ENCODE results near the gene CLEC4D.

Gene CLEC4D

DNA sequence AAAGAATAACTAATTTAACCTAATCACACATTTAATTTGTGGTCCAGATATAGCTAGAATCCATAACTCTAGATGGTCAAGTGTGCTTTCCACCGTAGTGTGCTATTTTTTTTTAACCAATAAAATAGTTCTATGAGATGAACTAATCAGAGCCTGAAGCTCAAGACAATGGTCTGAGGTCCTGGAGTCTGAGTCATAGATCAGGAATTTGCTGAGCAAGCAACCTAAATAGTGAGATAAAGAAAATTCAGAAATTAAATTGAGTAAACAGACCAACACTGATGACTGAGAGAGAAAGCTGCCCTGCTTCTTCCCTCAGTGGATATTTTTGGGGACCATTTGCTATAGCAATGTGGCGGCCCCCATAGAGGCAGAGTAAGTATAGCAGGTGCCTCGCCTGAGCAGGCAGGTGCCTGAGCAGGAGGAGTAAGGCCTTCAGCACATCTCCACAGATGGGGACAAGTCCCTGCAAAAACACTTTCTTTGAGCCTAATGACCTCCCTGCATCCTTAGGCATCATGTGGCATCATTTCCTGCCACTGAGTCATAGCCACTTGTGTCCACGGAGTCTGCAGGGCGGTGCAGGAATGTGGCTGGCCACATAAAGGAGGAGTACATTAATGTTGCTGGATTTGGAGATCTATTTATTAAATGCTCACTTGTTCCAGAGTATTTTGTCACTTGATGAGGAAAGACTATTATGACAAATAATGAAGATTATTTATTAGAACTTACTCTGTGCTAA, 41.3 kb downstream of the CLEC4D start:
- TF ChIP-seq FOXP2 (optimal IDR thresholded peaks at IDR 0.05; ENCODE audit: borderline replicate concordance, extremely low read depth, extremely low read length, insufficient read depth) (no peak), SIN3A (IDR thresholded peaks at IDR 0.05; ENCODE audit: borderline replicate concordance, insufficient read depth, low read length) (no peak), POLR2AphosphoS5 (IDR thresholded peaks at IDR 0.05; ENCODE audit: low read depth, low read length) (no peak), TAF1 (IDR thresholded peaks at IDR 0.05; ENCODE audit: borderline replicate concordance, insufficient read depth, low read length) (no peak)
- TF ChIP-seq, protein P1, sequence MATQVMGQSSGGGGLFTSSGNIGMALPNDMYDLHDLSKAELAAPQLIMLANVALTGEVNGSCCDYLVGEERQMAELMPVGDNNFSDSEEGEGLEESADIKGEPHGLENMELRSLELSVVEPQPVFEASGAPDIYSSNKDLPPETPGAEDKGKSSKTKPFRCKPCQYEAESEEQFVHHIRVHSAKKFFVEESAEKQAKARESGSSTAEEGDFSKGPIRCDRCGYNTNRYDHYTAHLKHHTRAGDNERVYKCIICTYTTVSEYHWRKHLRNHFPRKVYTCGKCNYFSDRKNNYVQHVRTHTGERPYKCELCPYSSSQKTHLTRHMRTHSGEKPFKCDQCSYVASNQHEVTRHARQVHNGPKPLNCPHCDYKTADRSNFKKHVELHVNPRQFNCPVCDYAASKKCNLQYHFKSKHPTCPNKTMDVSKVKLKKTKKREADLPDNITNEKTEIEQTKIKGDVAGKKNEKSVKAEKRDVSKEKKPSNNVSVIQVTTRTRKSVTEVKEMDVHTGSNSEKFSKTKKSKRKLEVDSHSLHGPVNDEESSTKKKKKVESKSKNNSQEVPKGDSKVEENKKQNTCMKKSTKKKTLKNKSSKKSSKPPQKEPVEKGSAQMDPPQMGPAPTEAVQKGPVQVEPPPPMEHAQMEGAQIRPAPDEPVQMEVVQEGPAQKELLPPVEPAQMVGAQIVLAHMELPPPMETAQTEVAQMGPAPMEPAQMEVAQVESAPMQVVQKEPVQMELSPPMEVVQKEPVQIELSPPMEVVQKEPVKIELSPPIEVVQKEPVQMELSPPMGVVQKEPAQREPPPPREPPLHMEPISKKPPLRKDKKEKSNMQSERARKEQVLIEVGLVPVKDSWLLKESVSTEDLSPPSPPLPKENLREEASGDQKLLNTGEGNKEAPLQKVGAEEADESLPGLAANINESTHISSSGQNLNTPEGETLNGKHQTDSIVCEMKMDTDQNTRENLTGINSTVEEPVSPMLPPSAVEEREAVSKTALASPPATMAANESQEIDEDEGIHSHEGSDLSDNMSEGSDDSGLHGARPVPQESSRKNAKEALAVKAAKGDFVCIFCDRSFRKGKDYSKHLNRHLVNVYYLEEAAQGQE (IDR thresholded peaks at IDR 0.05; ENCODE audit: insufficient read depth in 1 of 2, low read depth in 2 of 2, low read length in 2 of 2), result no peak

GRCh38 chr12:8556531-8557097, 43.3 kb downstream of the CLEC4D start:
- no peak for TF ChIP-seq FOXP2 (optimal IDR thresholded peaks at IDR 0.05; ENCODE audit: borderline replicate concordance, extremely low read depth, extremely low read length, insufficient read depth)
- no peak for TF ChIP-seq POLR2AphosphoS5 (IDR thresholded peaks at IDR 0.05; ENCODE audit: low read depth, low read length)
- TF ChIP-seq, protein P1 (IDR thresholded peaks at IDR 0.05; ENCODE audit: insufficient read depth in 1 of 2, low read depth in 2 of 2, low read length in 2 of 2), result no peak
- TF ChIP-seq SIN3A (IDR thresholded peaks at IDR 0.05; ENCODE audit: borderline replicate concordance, insufficient read depth, low read length), result no peak
- no peak for TF ChIP-seq TAF1 (IDR thresholded peaks at IDR 0.05; ENCODE audit: borderline replicate concordance, insufficient read depth, low read length)

GRCh38 chr12:8559676-8560075, 46.4 kb downstream of the CLEC4D start:
- no peak for TF ChIP-seq SIN3A (IDR thresholded peaks at IDR 0.05; ENCODE audit: borderline replicate concordance, insufficient read depth, low read length)
- TF ChIP-seq FOXP2 (optimal IDR thresholded peaks at IDR 0.05; ENCODE audit: borderline replicate concordance, extremely low read depth, extremely low read length, insufficient read depth), result no peak
- no peak for TF ChIP-seq POLR2AphosphoS5 (IDR thresholded peaks at IDR 0.05; ENCODE audit: low read depth, low read length)
- no peak for TF ChIP-seq TAF1 (IDR thresholded peaks at IDR 0.05; ENCODE audit: borderline replicate concordance, insufficient read depth, low read length)

DNA sequence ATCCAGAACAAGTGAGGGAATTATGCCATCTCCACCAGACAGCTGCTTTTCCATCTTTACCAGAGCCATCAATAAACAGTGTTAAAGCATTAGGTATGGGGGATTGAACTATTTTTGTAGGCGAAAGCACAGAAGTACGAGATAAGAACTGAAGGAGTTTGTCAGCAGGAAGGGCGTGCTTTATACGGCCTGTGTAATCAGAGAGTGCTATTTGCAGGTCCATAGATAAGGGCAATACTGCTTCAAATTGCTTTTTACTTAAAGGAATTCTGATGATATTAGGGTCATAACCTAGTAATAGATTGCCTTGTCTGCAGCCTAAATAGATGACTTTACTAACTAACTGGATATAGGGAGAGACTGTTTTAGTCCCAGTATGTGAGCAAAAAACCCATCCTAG, 47.7 kb downstream of the CLEC4D start:
- TF ChIP-seq FOXP2 (optimal IDR thresholded peaks at IDR 0.05; ENCODE audit: borderline replicate concordance, extremely low read depth, extremely low read length, insufficient read depth), result no peak
- TF ChIP-seq POLR2AphosphoS5 (IDR thresholded peaks at IDR 0.05; ENCODE audit: low read depth, low read length), result no peak
- TF ChIP-seq SIN3A (IDR thresholded peaks at IDR 0.05; ENCODE audit: borderline replicate concordance, insufficient read depth, low read length), result no peak
- TF ChIP-seq, protein P1 (IDR thresholded peaks at IDR 0.05; ENCODE audit: insufficient read depth in 1 of 2, low read depth in 2 of 2, low read length in 2 of 2), result no peak
- no peak for TF ChIP-seq TAF1 (IDR thresholded peaks at IDR 0.05; ENCODE audit: borderline replicate concordance, insufficient read depth, low read length)

GRCh38 chr12:8562310-8562709, 49.0 kb downstream of the CLEC4D start:
- TF ChIP-seq, protein P1 (IDR thresholded peaks at IDR 0.05; ENCODE audit: insufficient read depth in 1 of 2, low read depth in 2 of 2, low read length in 2 of 2), result no peak
- no peak for TF ChIP-seq POLR2AphosphoS5 (IDR thresholded peaks at IDR 0.05; ENCODE audit: low read depth, low read length)
- no peak for TF ChIP-seq SIN3A (IDR thresholded peaks at IDR 0.05; ENCODE audit: borderline replicate concordance, insufficient read depth, low read length)
- TF ChIP-seq TAF1 (IDR thresholded peaks at IDR 0.05; ENCODE audit: borderline replicate concordance, insufficient read depth, low read length), result no peak
- no peak for TF ChIP-seq FOXP2 (optimal IDR thresholded peaks at IDR 0.05; ENCODE audit: borderline replicate concordance, extremely low read depth, extremely low read length, insufficient read depth)

Data from PFSK-1 (cell line).